Rectal smooth muscle tissue (tissue), 1 donor: Measurements from ENCODE around the gene ICA1.

Experiments used
- H3K27ac ChIP-seq: one replicate; pipeline ENCODE4 v1.7.0; 2013; ENCODE audit warnings: low read depth, low read length, inconsistent platforms
- H3K27me3 ChIP-seq: one replicate; pipeline ENCODE4 v1.7.0; 2013; ENCODE audit warnings: low read length; ENCODE audit not compliant: control insufficient read depth, insufficient read depth
- H3K36me3 ChIP-seq: one replicate; pipeline ENCODE4 v1.7.0; 2013; ENCODE audit warnings: low read length; ENCODE audit not compliant: control insufficient read depth, insufficient read depth
- H3K4me1 ChIP-seq: one replicate; pipeline ENCODE4 v1.7.0; 2013; ENCODE audit warnings: low read length; ENCODE audit not compliant: control insufficient read depth, insufficient read depth
- H3K4me3 ChIP-seq: one replicate; pipeline ENCODE4 v1.7.0; 2013; ENCODE audit warnings: low read length
- H3K9ac ChIP-seq: one replicate; pipeline ENCODE4 v1.7.0; 2013; ENCODE audit warnings: low read length

Gene ICA1

DNA sequence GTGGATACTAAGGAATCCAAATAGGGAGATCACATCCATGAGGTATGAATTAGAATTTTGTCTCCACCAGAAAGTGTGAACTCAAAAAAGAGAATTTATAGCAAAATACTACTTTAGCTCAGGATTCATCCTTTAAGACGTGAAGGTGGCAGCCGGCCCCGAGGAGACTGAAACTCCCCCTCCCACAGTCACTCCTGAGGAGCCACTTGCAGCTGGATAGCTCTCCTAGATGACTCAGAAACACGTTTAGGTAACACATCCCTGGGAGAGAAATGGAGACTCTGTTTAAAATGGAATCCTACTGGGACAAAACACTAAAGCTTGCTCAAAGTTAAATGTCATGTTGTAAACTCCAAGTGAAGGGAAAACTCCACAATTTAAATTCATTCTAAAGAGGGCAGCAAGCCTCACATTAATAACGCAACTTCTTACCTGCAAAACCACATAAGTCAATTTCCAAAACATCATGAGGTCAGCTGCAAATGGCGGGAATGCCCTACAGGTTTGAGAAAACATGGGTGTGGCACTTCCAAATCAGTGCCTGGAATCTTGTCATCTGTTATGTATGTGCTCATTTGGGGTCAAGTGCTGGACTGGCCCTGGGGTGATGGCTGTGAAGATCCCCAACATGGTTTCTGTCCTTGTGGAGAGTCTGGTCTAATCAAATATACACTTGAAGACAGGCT, 46.2 kb downstream of the ICA1 start:
- Histone ChIP-seq H3K27me3 (no peaks in the 10 kb centered on the region), H3K4me3 (no peak overlapping the region), H3K9ac (no peak overlapping the region), H3K4me1 (peaks cover 13% of the 10 kb centered on the region), H3K27ac (no peak overlapping the region), H3K36me3 (no peaks in the 10 kb centered on the region)

DNA sequence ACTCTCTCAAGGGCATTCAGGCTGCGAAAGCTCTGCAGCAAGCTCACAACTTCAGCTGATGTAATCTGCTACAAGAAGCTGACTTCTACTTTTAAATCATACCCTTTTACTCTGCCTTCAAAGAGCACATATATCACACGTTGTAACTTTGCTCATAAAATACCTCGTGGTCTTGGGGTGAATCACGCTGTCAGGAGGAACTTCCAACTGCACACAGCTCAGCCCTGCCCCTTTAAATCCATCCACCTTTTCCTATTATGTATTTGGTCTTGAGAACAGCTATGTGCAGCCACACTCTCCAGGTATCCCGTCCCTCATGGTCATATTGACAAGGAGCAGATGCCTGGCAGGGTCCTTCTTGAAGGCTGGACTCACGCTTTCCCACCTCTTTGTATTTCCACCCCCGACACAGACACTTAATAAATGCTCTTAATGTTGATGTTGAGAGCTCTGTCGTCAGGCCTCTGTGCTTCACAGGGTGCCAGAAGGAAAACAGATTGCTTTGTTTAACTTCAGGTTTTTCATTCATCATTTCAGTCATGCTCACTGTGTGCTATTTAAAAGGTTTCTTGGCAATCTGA, 47.6 kb downstream of the ICA1 start:
- no peaks in the 10 kb centered on the region for H3K36me3 ChIP-seq
- H3K4me1 ChIP-seq: peaks cover 13% of the 10 kb centered on the region
- no peaks in the 10 kb centered on the region for H3K27me3 ChIP-seq
- H3K4me3 ChIP-seq: no peak overlapping the region
- no peak overlapping the region for H3K9ac ChIP-seq
- peak overlapping the region; percentile 64 for H3K27ac ChIP-seq

DNA sequence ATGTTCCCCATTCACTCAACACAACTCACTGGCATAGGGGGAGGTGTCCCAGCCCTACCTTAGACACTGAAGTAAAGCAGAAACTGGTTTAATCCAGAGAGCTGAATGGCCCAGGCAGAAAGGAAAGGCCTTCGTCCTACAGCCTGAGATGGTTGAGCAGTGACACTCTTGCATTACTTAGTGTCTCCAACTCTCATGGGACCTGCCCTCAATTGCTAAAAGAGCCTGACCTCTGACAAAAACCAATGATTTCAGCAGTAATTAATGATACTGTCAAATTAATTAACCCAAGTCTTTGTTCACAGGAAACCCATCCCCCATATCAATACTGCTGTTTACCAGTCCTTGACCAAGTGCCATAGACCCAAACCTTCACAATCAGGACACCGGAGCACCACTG, 48.6 kb downstream of the ICA1 start:
- no peak overlapping the region for H3K4me3 ChIP-seq
- no peaks in the 10 kb centered on the region for H3K27me3 ChIP-seq
- H3K9ac ChIP-seq: no peak overlapping the region
- H3K36me3 ChIP-seq: no peaks in the 10 kb centered on the region
- H3K27ac ChIP-seq: no peak overlapping the region
- peaks cover 13% of the 10 kb centered on the region for H3K4me1 ChIP-seq

DNA sequence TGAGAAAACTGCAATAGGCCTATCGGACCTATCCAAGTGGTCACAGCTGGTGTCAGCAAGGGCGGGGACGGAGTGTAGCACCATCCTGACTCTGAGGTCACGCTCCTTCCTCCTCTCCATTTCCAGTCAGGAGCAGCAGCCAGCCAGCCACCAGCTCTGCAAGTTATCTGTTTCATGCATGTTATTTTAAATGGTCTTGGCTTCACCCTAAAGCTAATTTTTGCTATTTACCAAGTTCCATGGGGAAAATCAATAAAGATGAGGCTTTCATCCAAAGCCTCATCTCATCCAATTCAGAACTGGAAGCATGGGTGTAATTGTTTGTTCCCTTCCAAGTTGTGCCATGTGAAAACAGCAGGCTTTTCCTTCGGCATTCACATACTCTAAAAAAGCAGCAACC, 49.3 kb downstream of the ICA1 start:
- Histone ChIP-seq H3K9ac (no peak overlapping the region), H3K27me3 (no peaks in the 10 kb centered on the region), H3K36me3 (no peaks in the 10 kb centered on the region), H3K4me1 (peaks cover 13% of the 10 kb centered on the region), H3K27ac (no peak overlapping the region), H3K4me3 (no peak overlapping the region)

DNA sequence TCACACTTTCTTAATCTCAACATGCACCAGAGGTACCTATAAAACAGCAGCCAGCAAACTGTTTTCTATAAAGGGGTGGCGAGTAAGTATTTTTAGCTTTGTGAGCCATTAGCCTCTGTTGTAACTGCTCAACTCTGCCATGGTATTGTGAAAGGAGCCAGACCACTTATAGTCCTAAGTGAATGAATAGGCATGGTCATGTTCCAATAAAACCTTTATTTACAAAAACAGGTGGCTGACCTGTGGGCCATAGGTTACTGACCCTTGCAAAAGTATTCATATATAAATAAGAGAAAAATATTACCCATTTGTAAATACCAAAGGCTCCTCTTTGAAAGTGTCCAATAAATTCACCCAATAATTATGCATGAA, 50.3 kb downstream of the ICA1 start:
- Histone ChIP-seq H3K36me3 (no peaks in the 10 kb centered on the region), H3K4me3 (no peak overlapping the region), H3K27ac (no peak overlapping the region), H3K27me3 (no peaks in the 10 kb centered on the region), H3K9ac (no peak overlapping the region), H3K4me1 (peaks cover 13% of the 10 kb centered on the region)

GRCh38 chr7:8210845-8211724, 50.9 kb downstream of the ICA1 start:
- H3K27ac ChIP-seq: no peak overlapping the region
- H3K27me3 ChIP-seq: no peaks in the 10 kb centered on the region
- peaks cover 13% of the 10 kb centered on the region for H3K4me1 ChIP-seq
- no peak overlapping the region for H3K9ac ChIP-seq
- H3K4me3 ChIP-seq: no peak overlapping the region
- H3K36me3 ChIP-seq: no peaks in the 10 kb centered on the region

DNA sequence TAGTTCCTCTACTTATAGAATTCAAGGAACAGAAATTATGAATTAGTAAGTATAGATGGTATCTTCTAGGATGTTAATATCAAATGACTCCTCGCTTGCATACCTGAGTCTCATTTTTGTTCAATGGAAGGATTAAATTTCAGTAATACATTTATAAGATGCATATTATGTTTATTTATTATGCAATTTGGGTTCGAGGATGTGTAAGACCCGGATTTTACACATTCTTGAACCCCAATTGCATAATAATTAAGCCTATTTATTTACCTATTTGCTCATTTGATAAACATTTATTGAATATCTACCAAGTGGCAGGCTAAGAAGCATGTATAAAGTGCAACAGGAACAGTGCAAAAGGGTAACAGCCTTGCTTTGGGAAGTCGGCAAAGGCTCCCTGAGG, 52.6 kb downstream of the ICA1 start:
- no peaks in the 10 kb centered on the region for H3K27me3 ChIP-seq
- peaks cover 7% of the 10 kb centered on the region for H3K4me1 ChIP-seq
- no peak overlapping the region for H3K9ac ChIP-seq
- no peak overlapping the region for H3K27ac ChIP-seq
- H3K36me3 ChIP-seq: no peaks in the 10 kb centered on the region
- H3K4me3 ChIP-seq: no peak overlapping the region

DNA sequence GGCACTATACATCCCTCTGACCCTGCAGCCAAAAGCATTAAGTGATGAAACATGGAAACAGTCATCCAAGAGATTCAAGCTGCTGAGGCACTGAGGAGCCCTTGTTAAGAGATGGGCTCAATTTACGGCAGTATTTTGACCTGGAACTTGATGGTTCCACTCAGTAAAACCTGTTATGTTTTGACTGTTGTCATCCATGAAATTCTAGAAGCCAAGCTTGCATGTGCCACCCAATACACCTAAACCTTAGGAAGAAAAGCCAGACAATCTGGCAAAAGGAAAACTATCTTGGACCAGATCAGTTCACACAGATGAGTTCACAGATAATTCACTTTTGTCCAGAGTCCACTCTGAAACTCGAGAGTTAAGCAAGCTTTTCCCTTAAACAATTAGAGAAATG, 53.2 kb downstream of the ICA1 start:
- Histone ChIP-seq H3K27me3 (no peaks in the 10 kb centered on the region), H3K9ac (no peak overlapping the region), H3K36me3 (no peaks in the 10 kb centered on the region), H3K4me3 (no peak overlapping the region), H3K4me1 (peaks cover 5% of the 10 kb centered on the region), H3K27ac (no peak overlapping the region)

DNA sequence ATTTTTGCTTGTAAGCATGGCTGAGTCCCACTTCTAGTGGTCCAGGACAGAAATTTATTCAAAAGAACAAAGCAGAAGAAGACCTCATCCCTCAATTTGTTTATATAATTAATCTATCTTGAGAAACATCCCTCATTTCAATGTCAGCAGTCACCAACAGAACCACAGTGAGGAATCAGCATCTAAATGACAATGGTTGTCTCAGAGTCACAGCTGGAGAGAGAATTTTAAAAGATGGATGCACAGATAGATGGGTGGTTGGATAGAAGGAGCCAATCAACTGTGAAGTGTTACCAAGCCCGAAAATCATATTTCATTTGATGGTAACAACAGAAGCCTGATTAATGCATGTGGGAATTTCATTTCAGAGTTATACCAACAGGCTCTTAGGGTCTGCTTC, 55.0 kb downstream of the ICA1 start:
- no peaks in the 10 kb centered on the region for H3K27me3 ChIP-seq
- H3K4me3 ChIP-seq: no peak overlapping the region
- no peaks in the 10 kb centered on the region for H3K36me3 ChIP-seq
- no peaks in the 10 kb centered on the region for H3K4me1 ChIP-seq
- H3K27ac ChIP-seq: no peak overlapping the region
- no peak overlapping the region for H3K9ac ChIP-seq

DNA sequence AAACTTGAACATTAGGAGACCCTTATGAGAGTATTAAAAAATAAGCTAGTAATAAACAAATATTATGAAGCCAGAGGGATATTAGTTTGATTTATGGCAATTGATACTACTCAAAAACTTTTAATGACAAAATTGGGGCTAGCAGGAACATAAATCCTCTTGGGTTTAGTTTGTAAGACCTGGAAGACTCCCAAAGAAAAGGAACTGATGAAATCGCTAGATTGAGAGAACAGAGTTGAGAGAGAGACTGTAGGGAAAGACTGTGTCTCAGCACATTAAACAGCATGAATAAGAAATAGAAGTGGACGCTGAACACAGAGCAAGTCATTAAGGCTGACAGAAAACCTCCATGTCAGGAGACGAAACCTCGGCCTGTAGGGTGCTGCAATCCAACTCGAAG, 56.4 kb downstream of the ICA1 start:
- no peak overlapping the region for H3K9ac ChIP-seq
- no peak overlapping the region for H3K4me3 ChIP-seq
- no peaks in the 10 kb centered on the region for H3K4me1 ChIP-seq
- H3K27ac ChIP-seq: no peak overlapping the region
- H3K36me3 ChIP-seq: no peaks in the 10 kb centered on the region
- H3K27me3 ChIP-seq: no peaks in the 10 kb centered on the region

- no peak overlapping the region for H3K9ac ChIP-seq
- no peak overlapping the region for H3K4me3 ChIP-seq
- no peaks in the 10 kb centered on the region for H3K4me1 ChIP-seq
- no peaks in the 10 kb centered on the region for H3K27me3 ChIP-seq
- H3K36me3 ChIP-seq: no peaks in the 10 kb centered on the region
- H3K27ac ChIP-seq: no peak overlapping the region
Observed at GRCh38 chr7:8205031-8205387, 57.0 kb downstream of the ICA1 start.

GRCh38 chr7:8204339-8205030, 57.5 kb downstream of the ICA1 start:
- Histone ChIP-seq H3K36me3 (no peaks in the 10 kb centered on the region), H3K27me3 (no peaks in the 10 kb centered on the region), H3K4me3 (no peak overlapping the region), H3K27ac (no peak overlapping the region), H3K4me1 (no peaks in the 10 kb centered on the region), H3K9ac (no peak overlapping the region)
